Forelimb muscle (tissue), 1 donor: ENCODE data around the gene LEFTY2. TPM values are rescaled to one million over a fixed set of nuclear protein-coding genes. Genes with fewer than 3 reads are reported as not detected.
"Not testable (repeated sequence)": the region's sequence is repeated elsewhere in the genome, so short reads cannot be mapped to it uniquely, and the experiment has no call there.

Experiments
- DNase-seq: peaks from one replicate; pipeline ENCODE4 v3.0.0-alpha.2; 2013; ENCODE audit warnings: low read depth
- polyA plus RNA-seq: library from polyadenylated mRNA; unstranded; fragments of 120-200 nt; gene quantifications from one replicate; pipeline ENCODE4 v1.2.1, GENCODE V29; 2013; ENCODE audit not compliant: insufficient read length

LEFTY2 gene
- polyA plus RNA-seq, 1 donor, result 6.4 TPM

GRCh38 chr1:225903623-225904022 is 37.4 kb downstream of the LEFTY2 start:
- DNase-seq, result no peak

- DNase-seq, result no peak
Observed at GRCh38 chr1:225899044-225899925, 41.7 kb downstream of the LEFTY2 start.

DNA sequence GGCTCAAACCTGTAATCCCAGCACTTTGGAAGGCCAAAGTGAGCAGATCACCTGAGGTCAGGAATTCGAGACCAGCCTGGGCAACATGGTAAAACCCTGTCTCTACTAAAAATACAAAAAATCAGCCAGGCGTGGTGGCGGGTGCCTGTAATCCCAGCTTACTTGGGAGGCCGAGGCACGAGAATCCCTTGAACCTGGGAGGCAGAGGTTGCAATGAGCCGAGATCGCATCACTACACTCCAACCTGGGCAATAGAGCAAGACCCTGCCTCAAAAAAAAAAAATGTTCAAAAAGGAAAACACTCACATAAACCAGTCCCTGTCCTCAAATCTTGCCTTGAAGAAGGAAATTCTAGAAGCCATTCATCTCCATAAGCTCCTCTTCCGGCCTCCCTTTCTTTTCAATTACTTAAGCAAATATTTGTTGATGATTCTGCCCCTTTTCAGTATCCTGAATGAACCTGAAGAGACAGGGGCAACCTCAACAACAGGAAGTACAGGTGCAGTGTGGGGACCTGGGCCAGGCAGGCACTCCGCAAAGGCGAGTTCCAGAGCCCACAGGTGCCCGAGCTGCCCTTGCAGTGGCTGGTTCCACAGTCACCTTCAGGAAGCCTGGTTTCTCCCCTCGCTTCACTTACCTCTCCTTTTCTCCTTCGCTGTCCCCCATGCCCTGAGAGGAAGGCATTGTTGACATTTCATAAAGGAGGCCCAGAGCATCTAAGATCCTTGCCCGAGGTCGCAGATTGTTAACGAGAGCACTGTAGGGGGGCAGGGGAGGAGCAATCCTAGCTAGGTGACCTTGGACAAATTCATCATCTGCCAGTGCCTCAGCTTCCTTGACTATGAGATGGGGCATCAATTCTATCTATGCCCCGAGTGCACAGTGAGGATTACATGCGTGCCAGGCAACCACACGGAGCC is 43.2 kb downstream of the LEFTY2 start:
- DNase-seq, result no peak

DNA sequence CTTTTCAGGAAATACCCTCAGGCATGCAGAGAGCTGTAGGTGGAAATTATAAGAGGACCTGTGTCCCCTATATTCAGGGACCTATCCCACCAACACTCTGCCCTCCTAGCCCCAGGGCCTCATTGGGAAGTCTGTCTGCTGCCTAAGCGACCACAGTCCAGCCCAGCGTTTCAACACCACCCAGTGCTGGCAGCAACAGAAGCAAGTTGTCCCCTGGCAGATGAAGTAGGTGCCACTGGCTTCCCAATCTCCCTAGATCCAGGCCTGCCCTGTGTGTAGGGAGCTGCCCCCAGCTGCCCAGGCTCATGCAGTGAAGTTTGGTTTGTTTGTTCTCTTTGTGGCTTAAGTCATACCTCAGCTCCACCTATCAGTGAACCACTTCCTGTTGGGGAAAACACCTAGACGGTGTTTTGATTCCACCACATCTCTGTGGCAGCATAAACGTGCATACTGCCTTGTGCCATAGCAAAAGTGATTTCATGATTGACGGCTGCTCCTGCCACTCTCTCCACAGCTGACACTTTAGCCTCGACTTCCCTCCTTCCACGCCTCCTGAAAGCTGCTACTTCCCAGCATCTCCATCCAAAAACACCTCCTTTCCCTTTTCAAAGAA is 44.0 kb downstream of the LEFTY2 start:
- no peak for DNase-seq

DNA sequence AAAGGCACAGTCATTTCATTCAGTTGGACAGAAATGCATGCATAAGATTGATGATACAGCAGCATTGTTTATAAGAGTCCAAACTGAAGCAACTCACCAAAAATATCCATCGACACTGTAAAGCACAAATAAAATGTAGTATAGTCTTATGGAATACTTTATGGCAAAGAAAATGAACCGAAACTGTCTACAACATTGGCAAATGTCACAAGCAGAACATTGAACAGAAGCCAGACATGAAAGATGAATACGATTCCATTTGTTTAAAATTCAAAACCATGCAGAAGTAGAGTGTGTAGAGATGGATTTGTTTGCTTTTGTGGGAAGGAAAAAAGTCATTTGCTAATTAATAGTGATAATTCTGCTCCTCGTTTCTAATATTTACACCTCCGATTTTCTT is 44.5 kb downstream of the LEFTY2 start:
- no peak for DNase-seq

GRCh38 chr1:225892307-225892706 is 48.7 kb downstream of the LEFTY2 start:
- no peak for DNase-seq

GRCh38 chr1:225891229-225891972 is 49.6 kb downstream of the LEFTY2 start:
- DNase-seq, result no peak

DNA sequence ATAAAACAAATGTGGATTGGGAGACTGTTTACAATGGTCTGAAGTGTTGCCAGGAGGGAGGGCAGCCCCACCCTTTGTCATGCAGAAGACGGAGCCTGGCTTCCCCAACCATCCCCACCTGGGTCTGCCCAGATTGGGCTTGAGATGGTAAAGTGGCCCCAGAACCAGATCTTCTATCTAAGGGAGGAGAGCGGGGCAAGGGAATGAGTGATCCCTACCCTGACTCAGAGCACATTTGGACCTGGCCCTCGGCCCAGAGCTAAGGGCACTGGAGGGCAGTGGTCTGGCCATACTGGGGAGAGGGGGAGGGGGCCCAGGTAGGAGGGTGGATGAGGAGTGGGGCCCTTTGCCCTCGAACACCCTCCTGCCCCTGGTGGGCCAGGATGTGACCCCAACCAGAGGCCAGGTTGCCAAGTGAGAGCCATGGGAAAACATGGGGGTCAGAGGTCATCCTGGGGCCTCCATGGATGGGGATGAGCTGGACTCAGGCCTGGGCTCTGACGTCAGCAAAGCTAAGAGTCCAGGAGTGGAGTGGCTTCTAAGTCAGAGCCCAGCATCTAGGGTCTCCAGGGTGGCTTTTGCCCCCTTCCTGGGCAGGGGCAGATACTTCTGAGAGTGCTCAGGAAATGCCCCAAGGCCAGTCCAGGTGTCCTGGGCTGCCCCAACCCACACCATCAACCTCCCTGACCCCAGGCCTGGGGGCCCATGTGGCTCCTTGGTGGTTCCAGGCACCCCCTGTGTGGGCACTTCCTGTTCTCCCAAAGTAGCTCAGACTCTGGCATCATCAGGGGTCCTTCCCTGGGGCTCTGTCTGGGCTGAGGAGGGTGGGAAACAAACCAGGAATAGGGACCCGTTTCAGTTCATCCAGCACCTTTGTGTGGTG is 50.4 kb downstream of the LEFTY2 start:
- DNase-seq, result no peak

GRCh38 chr1:225889743-225890142 is 51.3 kb downstream of the LEFTY2 start:
- DNase-seq, result no peak

DNA sequence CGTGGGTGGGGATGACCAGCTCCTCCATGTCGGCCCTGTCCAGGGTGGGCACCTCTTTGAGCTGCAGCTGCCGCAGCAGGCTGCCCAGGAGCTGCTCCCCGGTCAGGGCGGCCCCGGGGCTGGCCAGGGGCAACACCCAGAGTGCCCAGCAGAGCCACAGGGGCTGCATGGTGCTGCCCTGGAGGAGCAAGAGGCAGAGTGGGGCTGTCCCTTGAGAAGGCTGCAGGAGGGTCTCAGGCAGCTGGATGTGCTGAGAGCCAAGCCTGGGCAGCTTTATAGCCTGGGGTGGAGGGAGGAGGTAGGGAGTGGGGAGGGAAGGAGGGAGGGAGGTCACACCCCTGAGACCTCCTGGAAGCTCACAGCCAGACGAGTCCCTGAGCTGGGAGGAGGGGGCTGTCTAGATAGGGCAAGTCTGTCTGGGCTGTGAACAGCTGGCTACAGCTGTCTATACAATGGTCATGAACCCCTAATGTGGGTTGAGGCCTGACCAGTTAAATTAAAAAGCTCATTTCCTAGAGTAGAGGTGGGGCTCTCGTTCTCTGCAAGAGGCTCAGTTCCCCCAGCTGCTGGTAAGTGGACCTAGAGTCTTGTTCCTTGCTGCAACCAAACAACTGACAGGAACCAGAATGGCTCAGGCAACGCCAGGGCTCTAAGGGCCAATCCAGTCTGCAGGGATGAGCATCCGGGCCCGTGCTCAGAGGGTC is 52.0 kb downstream of the LEFTY2 start, which contains the start of gene LEFTY1:
TSS of gene LEFTY1 (minus strand) at position 249 of the 704 bp plus-strand sequence. CDS start at position 169, 80 bp downstream.
- DNase-seq, result no peak

DNA sequence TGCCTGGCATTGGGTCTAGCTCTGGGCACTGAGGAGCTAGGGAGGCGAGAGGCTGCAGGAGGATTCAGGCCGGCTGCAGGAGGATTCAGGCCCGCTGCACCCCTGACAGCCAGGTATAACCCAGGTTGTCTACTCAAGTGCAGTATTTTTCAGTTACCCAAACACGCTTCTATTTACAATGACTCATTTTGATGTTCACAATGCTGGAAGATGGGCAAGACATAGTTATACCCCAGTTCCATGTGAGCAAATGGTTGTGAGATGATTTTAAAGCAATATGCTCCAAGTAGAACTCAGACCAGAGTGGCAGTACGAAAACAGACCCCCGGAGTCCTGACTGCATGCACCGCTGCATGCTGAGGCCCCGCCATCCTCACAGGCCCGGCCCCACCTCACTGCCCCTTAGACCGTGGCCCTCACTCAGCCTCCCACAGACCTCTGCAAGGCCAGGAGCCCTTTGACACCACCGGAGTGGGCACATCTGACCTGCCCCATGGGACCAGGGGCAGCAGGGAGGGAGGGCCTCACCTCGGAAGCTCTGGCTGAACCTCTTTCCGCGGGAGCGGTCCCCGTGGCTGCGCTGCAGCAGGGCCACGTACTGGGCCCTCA is 52.6 kb downstream of the LEFTY2 start:
- DNase-seq, result no peak

DNA sequence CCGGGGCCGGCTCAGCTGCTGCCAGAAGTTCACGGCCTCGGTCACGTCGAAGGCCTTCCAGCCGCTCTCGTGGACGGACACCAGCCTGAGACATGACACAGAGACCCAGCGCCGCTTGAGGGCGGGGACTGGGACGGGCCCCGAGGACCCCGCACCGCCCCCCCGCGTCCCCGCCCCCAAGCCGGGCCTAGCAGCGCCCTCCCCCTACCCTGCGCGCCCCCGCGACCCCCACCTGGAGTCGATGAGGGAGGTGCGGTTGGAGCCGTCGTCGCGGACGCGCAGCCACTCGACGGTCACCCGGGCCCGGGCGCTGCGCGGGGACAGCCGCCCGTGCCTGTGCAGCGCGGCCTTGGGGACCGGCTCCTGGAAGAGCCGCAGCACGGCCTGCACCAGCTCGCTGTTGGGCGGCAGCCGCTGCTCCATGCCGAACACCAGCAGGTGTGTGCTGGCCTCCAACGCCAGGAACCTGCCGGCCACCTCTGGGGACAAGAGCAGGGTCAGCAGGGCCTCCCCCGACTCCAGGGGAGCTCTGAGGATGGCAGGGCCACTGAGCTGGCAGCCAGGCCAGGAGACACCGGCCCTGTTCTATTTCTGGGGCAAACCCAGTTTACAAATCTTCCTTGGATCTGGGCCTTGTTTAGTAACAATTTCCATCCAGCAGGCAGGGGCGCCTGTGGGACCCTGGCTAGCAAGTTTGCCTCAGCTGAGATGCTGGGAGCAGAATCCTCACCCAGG is 53.3 kb downstream of the LEFTY2 start:
- DNase-seq, result not testable (repeated sequence)

- no peak for DNase-seq
Observed at GRCh38 chr1:225887030-225887314, 54.0 kb downstream of the LEFTY2 start.

Other genes with a start within 250 kb of the LEFTY2 start
- gene SRP9, start 163.4 kb downstream of the LEFTY2 start, polyA plus RNA-seq, result 168 TPM
- 25.9 TPM for gene EPHX1, start 131.1 kb downstream of the LEFTY2 start, polyA plus RNA-seq
- 24.7 TPM for gene TMEM63A, start 58.8 kb downstream of the LEFTY2 start, polyA plus RNA-seq
- gene LEFTY1, start 52.1 kb downstream of the LEFTY2 start, polyA plus RNA-seq, result 0.57 TPM
- gene PYCR2, start 17.0 kb downstream of the LEFTY2 start, polyA plus RNA-seq, result 35.6 TPM
- 13.3 TPM for gene SDE2, start 58.1 kb upstream of the LEFTY2 start, polyA plus RNA-seq
- gene H3-3A, start 121.5 kb upstream of the LEFTY2 start, polyA plus RNA-seq, result 555 TPM
- 45.0 TPM for gene ACBD3, start 245.5 kb upstream of the LEFTY2 start, polyA plus RNA-seq